ENCODE measurements around the gene MYO6. TPM values are rescaled to one million over a fixed set of nuclear protein-coding genes. Genes with fewer than 3 reads are reported as not detected.

The MYO6 gene
- total RNA-seq, 1 donor = 15.2 TPM

DNA sequence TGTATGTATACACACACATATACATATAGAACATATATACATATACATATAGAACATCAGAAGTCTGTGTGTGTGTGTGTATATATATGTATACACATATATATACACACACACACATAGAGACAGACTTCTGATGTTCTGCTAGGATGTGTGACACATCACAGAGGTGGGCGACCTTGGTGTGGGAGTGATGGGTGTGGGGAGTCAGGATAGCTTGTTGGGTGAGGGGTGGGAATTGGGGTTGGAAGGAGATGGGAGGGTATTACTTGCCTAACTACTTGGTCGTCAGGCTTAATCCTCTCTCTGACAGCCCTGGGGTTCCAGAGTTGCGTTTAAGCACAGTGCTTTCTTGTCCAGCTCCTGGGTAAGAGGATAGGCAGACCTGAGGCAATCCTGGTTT, 8.3 kb downstream of the MYO6 start:
- no peak overlapping the region for H3K4me3 ChIP-seq (ENCODE audit: insufficient read depth, low read length)
- H3K4me1 ChIP-seq (ENCODE audit: insufficient read depth, low read length) = peaks cover 16% of the 10 kb centered on the region
- TF ChIP-seq, protein P1, sequence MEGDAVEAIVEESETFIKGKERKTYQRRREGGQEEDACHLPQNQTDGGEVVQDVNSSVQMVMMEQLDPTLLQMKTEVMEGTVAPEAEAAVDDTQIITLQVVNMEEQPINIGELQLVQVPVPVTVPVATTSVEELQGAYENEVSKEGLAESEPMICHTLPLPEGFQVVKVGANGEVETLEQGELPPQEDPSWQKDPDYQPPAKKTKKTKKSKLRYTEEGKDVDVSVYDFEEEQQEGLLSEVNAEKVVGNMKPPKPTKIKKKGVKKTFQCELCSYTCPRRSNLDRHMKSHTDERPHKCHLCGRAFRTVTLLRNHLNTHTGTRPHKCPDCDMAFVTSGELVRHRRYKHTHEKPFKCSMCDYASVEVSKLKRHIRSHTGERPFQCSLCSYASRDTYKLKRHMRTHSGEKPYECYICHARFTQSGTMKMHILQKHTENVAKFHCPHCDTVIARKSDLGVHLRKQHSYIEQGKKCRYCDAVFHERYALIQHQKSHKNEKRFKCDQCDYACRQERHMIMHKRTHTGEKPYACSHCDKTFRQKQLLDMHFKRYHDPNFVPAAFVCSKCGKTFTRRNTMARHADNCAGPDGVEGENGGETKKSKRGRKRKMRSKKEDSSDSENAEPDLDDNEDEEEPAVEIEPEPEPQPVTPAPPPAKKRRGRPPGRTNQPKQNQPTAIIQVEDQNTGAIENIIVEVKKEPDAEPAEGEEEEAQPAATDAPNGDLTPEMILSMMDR (IDR thresholded peaks at IDR 0.05; ENCODE audit: extremely low read depth, low read depth, low read length) = no peak
- H3K36me3 ChIP-seq (ENCODE audit: insufficient read depth, low read length) = no peaks in the 10 kb centered on the region
- H2AFZ ChIP-seq (ENCODE audit: low read length) = no peak overlapping the region
- H3K9me3 ChIP-seq (ENCODE audit: low read depth, low read length) = no peaks in the 10 kb centered on the region
- H3K79me2 ChIP-seq (ENCODE audit: insufficient read depth, low read length) = peaks cover 53% of the 10 kb centered on the region
- H3K27ac ChIP-seq (ENCODE audit: low read depth, low read length) = no peak overlapping the region
- no peaks in the 10 kb centered on the region for H3K27me3 ChIP-seq (ENCODE audit: insufficient read depth, low read length)
- DNase-seq (ENCODE audit: insufficient read length, low spot score, missing footprints) = no peak
- H4K20me1 ChIP-seq (ENCODE audit: insufficient read depth, low read length) = no peaks in the 10 kb centered on the region
- H3K4me2 ChIP-seq (ENCODE audit: insufficient read depth, low read length) = no peak overlapping the region

DNA sequence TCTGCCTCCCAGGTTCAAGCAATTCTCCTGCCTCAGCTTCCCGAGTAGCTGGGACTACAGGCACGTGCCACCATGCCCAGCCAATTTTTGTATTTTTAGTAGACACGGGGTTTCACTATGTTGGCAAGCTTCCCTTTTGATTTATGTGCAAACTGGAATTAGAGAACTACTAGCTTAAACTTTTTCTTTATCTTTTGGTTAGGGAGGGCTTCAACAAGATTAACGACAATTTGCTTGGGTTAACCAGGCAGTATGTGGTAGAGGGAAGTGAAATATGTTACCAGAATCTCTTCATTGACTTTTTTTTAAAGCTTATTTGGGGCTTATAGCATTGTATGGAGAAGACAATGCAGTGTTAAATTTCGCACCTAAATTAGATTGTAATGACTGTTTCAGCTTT, 9.0 kb downstream of the MYO6 start:
- Histone ChIP-seq H4K20me1 (ENCODE audit: insufficient read depth, low read length) (no peaks in the 10 kb centered on the region), H3K4me3 (ENCODE audit: insufficient read depth, low read length) (no peak overlapping the region), H3K79me2 (ENCODE audit: insufficient read depth, low read length) (peaks cover 49% of the 10 kb centered on the region), H3K4me2 (ENCODE audit: insufficient read depth, low read length) (no peak overlapping the region), H3K9me3 (ENCODE audit: low read depth, low read length) (no peaks in the 10 kb centered on the region), H3K27me3 (ENCODE audit: insufficient read depth, low read length) (no peaks in the 10 kb centered on the region), H3K4me1 (ENCODE audit: insufficient read depth, low read length) (peaks cover 13% of the 10 kb centered on the region), H3K27ac (ENCODE audit: low read depth, low read length) (no peak overlapping the region), H2AFZ (ENCODE audit: low read length) (no peak overlapping the region), H3K36me3 (ENCODE audit: insufficient read depth, low read length) (no peaks in the 10 kb centered on the region)
- TF ChIP-seq, protein P1 (IDR thresholded peaks at IDR 0.05; ENCODE audit: extremely low read depth, low read depth, low read length) = no peak
- no peak for DNase-seq (ENCODE audit: insufficient read length, low spot score, missing footprints)

DNA sequence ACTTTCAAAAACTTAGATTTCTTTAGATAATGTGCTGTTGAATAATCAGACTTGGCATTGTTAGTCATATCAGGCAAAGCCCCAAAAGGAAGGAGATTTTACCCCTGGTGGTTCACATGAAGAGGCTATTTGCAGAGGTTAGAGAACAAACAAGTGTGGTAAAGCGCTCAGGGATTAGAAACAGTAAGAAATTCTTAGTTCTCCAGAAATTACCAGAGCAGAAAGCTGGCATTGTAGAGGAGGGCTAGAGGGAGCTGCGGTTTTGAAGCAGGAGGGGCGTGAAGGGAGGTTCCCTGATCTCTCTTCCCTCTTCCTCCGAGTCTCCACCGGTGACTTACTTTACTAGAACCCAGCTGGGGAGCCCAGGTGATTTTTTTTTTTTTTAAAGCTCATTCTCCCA, 10.2 kb downstream of the MYO6 start:
- H4K20me1 ChIP-seq (ENCODE audit: insufficient read depth, low read length) = peaks cover 3% of the 10 kb centered on the region
- H3K36me3 ChIP-seq (ENCODE audit: insufficient read depth, low read length) = no peaks in the 10 kb centered on the region
- H3K4me1 ChIP-seq (ENCODE audit: insufficient read depth, low read length) = peaks cover 5% of the 10 kb centered on the region
- no peak overlapping the region for H3K27ac ChIP-seq (ENCODE audit: low read depth, low read length)
- H2AFZ ChIP-seq (ENCODE audit: low read length) = peak overlapping the region; percentile 41
- no peak for DNase-seq (ENCODE audit: insufficient read length, low spot score, missing footprints)
- TF ChIP-seq, protein P1 (IDR thresholded peaks at IDR 0.05; ENCODE audit: extremely low read depth, low read depth, low read length) = no peak
- H3K9me3 ChIP-seq (ENCODE audit: low read depth, low read length) = no peaks in the 10 kb centered on the region
- H3K4me3 ChIP-seq (ENCODE audit: insufficient read depth, low read length) = no peak overlapping the region
- no peaks in the 10 kb centered on the region for H3K27me3 ChIP-seq (ENCODE audit: insufficient read depth, low read length)
- H3K79me2 ChIP-seq (ENCODE audit: insufficient read depth, low read length) = peaks cover 53% of the 10 kb centered on the region
- H3K4me2 ChIP-seq (ENCODE audit: insufficient read depth, low read length) = no peak overlapping the region

DNA sequence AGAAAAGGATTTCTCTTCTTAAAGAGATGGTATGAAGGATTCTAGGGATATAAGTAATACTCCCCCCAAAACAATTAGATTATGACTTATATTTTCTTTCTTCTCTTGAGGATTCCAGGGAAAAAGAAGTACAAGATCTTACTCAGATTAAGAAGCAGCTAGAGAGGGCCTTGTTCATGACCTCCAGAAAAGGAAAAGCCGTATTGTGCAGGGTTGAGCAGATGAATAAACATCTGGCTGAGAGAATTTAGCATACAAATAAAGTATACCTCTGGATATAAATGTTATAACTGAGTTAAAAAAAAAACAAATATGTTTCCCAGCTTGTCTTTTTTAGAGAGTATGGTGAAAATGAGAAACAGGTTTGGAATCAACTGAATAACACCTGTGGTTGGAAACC, 11.3 kb downstream of the MYO6 start:
- Histone ChIP-seq H3K4me2 (ENCODE audit: insufficient read depth, low read length) (no peak overlapping the region), H3K79me2 (ENCODE audit: insufficient read depth, low read length) (peaks cover 46% of the 10 kb centered on the region), H3K27me3 (ENCODE audit: insufficient read depth, low read length) (no peaks in the 10 kb centered on the region), H3K27ac (ENCODE audit: low read depth, low read length) (no peak overlapping the region), H3K9me3 (ENCODE audit: low read depth, low read length) (no peaks in the 10 kb centered on the region), H4K20me1 (ENCODE audit: insufficient read depth, low read length) (peaks cover 3% of the 10 kb centered on the region), H3K4me1 (ENCODE audit: insufficient read depth, low read length) (peaks cover 4% of the 10 kb centered on the region), H3K4me3 (ENCODE audit: insufficient read depth, low read length) (no peak overlapping the region), H3K36me3 (ENCODE audit: insufficient read depth, low read length) (no peaks in the 10 kb centered on the region), H2AFZ (ENCODE audit: low read length) (no peak overlapping the region)
- DNase-seq (ENCODE audit: insufficient read length, low spot score, missing footprints) = peak; percentile 65
- TF ChIP-seq, protein P1 (IDR thresholded peaks at IDR 0.05; ENCODE audit: extremely low read depth, low read depth, low read length) = no peak

All from osteoblast (primary cell).